NCI-H1048 (cell line): ENCODE data around the gene P2RX1.

Experiments
- DNase-seq: peaks from one replicate; lab custom pipeline; 2025; lab: John Stamatoyannopoulos, UW

Gene P2RX1

DNA sequence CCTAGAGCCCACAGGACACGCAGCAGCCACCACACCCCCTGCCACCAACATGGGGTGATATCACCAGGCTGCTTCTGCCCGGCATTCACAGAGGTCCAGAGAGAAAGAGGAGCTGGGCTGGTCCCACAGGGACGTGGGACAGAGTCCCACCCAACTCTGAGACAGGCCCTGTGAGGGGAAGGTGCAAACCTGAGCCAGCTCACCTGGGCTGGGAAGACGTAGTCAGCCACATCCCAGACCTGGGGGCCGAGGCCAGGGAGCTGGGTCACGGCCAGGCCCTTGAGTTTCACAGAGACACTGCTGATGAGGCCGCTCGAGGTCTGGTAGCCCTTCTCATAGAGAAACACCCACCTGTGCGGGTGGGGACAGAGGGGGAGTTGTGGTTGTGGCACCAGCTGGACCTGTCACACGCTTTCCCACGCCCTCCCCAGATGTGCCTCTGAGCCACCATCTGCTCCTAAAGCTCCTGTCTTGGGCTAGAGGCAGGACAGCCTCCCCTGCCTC lies 11.2 kb downstream of the P2RX1 start:
- DNase-seq, result no peak

- DNase-seq, result no peak
Measured at GRCh38 chr17:3904501-3904900, 11.8 kb downstream of the P2RX1 start.

GRCh38 chr17:3903881-3904290 lies 12.4 kb downstream of the P2RX1 start:
- DNase-seq, result no peak

DNA sequence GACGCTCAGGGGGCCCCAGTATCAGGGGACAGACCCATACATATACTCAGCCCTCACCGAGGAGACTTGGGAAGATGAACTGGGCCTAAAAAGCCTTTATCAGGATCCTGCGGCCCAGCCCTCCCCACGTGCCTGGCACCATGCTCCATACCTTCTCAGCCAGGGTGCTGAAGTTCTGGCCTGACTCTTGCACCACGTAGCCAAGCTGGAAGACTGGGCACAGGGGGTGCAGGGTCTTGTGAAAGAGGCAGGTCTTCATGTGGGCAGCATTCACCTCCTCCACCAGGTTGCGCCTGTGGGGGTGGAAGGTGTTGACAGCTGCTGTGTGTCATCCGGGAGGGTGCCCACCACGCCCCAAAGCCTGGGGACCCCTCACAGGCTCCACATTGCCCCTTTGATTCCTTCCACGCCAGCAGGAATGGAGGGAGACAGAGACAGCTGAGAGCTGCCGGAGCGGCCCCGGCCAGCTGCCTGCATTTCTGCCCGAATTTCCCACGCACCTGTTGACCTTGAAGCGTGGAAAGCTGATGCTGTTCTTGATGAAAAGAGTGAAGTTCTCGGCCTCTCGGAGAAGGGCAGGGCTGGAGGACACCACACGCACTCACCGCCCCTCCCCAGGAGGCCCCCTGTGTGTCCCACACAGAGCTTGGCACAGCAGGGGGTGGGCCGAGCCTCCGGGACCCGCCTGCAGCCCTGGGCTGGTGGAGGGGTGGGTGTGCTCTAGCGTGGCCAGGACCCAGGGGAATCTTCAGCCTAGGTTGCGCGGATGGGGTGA lies 13.0 kb downstream of the P2RX1 start:
- no peak for DNase-seq

GRCh38 chr17:3900646-3901045 lies 15.6 kb downstream of the P2RX1 start:
- DNase-seq, result no peak

- DNase-seq, result no peak
Measured at GRCh38 chr17:3897731-3898130, 18.5 kb downstream of the P2RX1 start.

GRCh38 chr17:3896968-3897235 lies 19.4 kb downstream of the P2RX1 start:
- no peak for DNase-seq

- DNase-seq, result no peak
Measured at GRCh38 chr17:3896108-3896967, 19.9 kb downstream of the P2RX1 start.

GRCh38 chr17:3895354-3895753 lies 20.9 kb downstream of the P2RX1 start:
- DNase-seq, result no peak

DNA sequence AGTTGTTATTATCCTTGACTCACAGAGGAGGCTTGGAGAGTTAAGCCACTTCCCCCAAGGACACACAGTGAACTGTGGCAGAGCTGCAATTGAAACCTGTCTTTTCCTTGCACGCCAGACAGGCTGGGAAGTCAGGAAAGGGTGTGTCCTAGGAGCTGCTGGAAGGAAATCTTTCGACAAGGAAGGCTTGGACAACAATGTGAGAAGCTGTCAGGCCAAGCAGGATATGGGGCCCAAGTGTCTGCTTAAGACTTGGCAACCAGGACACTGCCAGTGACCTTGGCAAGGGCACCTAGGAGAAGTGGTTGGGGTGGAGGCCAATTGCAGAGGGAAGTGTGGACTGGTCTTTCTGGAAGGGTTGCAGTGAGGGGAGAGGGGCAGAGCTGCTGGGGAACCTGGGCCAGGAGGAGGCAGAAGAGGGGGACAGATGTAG lies 21.3 kb downstream of the P2RX1 start:
- DNase-seq, result no peak

GRCh38 chr17:3894188-3894587 lies 22.1 kb downstream of the P2RX1 start:
- no peak for DNase-seq

GRCh38 chr17:3893720-3894116 lies 22.5 kb downstream of the P2RX1 start:
- DNase-seq, result no peak

DNA sequence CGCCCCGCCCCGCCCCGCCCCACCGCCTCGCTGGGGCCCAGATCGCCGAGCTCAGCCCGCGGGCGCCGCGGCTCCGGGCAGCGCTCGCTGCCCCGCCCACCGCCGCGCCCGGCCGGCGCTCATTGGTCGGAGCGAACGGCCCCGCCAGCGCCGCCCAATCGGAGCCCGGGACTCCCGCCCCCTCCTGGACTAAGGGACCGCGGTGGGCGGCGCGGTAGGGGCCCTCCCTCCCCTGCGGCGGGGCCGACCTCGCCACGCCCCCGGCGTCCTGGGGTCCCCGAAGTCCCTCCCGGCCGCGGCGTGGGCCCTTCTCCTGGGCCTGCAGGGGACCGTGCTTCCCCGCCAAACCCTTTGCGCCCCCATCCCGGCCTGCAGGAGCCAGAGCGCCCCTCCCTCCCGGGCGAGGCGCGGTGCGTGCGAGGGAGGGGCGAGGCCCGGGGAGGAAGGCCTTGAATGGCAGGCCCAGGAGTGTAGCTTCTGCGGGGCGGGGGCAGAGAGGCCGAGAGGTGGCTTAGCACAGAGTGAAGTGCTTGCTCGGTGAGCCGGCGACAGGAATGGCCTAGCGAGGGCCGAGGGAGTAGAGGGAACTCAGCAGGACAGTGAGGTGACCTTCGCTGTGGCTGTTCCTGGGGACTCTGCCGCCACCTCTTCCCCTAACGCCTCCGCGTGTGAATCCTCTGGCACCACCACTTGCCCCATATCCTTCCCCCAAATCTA lies 23.1 kb downstream of the P2RX1 start, which contains the start of gene CAMKK1:
TSS of gene CAMKK1 (minus strand) at position 51 of the 717 bp plus-strand sequence. CDS start 7,366 bp downstream, outside the sequence.
- peak; percentile 77 for DNase-seq

- no peak for DNase-seq
Measured at GRCh38 chr17:3892095-3892998, 23.9 kb downstream of the P2RX1 start.

- DNase-seq, result no peak
Measured at GRCh38 chr17:3891626-3892094, 24.6 kb downstream of the P2RX1 start.

DNA sequence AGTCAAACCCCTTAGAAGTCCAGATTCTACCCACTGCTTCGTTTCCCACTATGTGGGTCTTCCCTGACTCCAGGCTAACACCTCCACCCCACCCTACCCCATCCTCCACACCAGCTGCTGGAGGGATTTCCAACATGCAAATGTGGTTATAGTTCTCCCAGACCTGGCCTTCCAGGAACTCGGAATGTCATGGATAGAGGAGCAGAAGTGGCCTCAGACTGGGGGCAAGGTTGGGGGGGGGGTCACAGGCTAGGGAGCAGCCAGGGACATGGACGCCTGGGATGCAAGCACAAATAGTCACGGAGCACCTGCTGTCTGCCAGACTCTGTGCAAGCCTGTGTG lies 25.4 kb downstream of the P2RX1 start:
- no peak for DNase-seq

DNA sequence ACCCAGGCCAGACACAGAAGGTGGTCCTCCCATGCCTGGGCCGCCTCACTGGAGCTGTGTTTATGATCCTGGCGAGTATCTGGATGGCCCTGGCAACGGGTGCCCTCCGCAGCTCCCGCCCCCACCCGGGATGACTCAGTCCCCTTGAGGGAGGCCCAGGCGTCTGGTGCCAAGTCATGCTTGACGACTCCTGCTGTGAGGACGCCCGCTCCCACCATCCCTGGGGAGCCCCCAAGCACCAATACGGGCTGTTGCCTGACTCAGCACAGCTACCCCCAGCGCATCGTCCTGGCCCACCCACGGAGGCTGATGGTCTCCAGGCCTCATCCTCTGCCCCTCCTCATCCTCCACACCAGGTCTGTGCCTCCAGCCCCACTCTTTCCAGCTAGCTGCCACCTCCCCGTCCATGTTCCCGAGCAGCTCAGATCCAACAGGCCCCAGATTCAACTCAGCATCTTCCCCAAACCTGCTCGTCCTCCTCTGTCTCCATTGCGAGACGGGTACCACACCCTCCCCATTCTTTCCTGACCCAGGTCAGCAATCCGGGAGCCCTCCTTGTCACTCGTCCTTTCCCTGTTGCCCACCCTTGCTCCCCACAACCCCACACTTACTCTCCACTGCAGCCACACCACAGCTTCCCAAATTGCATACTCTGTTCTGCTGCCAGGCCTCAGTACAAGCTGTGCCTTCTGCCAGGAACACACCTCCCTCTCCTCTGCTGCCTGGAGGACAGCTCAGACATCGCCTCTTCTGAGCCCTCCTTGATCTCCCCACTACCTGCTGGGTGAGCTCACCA lies 26.0 kb downstream of the P2RX1 start:
- no peak for DNase-seq

- no peak for DNase-seq
Measured at GRCh38 chr17:3889325-3890012, 26.8 kb downstream of the P2RX1 start.

DNA sequence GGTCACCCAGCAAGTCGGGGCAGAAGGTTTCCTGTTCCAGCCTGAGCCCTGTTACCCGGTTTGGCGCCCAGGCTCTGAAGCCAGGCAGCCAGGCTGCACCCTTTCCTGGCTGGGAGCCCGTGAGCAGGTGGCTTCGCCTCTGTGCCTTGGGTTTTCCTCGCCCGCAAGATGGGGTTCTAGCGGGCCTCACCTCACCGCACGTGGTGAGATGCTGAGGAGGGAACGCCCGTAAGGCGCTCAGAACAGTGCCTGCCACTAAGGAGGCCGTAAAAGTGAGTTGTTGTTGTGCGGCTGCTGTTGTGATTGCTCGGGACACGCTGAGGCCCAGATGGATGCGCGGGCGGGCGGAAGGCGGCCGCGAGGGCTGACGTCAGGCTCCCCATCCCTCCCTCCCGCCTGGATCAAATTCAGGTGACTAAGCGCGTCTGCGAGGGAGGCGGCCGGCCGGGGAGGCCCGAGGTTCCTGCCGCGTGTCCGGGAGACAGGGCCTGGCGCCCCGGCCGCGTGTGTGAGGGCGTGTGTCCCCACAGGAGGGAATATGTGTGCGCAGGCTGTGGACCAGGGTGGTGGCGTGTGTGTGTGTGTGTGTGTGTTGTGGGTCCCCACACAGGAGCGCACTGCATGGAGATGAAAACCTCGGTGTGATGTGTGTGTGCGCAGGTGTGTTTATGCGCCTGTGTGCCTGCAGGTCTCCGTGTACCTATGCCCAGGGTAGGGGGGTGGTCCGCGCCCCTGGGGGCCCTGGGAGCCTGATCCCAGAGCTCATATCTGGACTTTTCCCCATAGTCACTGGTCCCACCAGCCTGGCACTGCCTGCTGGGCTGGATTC lies 27.7 kb downstream of the P2RX1 start:
- no peak for DNase-seq
